ENCODE data around the gene SLC6A11. TPM values are rescaled to one million over a fixed set of nuclear protein-coding genes. Genes with fewer than 3 reads are reported as not detected.

Gene SLC6A11
- total and polyA plus RNA-seq, 9 of the 15 experiments (the other 6 are each of a cell fraction or from before 2014, with no cell fraction given), result 0.04 TPM; not detected in 8

DNA sequence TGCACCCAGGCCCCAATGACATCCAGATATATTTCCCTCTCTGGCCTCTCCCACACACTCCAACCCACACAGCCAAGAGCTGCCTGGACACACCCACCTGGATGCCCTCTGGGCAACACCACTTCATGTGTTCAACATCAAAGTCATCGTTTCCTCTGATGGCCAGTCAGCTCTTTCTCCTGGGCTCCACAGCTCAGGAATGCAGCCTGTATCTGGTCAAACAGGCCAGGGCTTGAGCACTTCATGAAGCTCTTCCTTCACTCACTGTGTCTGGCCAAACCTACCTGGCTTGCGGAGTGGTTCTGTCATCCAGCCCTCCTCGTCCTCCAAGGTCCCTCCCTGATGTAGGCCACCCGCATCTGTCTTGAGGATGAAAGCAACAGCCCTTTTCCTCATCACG lies 35.8 kb upstream of the SLC6A11 start:
- Histone ChIP-seq H3K9ac (ENCODE audit: insufficient read depth in 1 of 2, low read depth in 2 of 2, low read length in 2 of 2) (no peak overlapping the region), H3K9me3 (replicated peaks; ENCODE audit: control insufficient read depth, insufficient read depth, low read depth, low read length) (no peaks in the 10 kb centered on the region), H3K27me3 (ENCODE audit: control insufficient read depth in 2 of 2, insufficient read depth in 2 of 2, low read length in 2 of 2) (peaks cover 0 to 8% of the 10 kb centered on the region in 2 experiments; a peak in 2 of 5 replicates), H3K4me3 (no peak overlapping the region), H4K20me1 (replicated peaks; ENCODE audit: control insufficient read depth, insufficient read depth, low read length) (peaks cover 3% of the 10 kb centered on the region), H3K79me2 (ENCODE audit: control insufficient read depth, insufficient read depth, low read length) (no peaks in the 10 kb centered on the region), H3K36me3 (ENCODE audit: control insufficient read depth, insufficient read depth, low read length) (no peaks in the 10 kb centered on the region), H3K27ac (ENCODE audit: extremely low read depth, low read depth, low read length) (no peak overlapping the region), H3K4me1 (replicated peaks in 1 of 2; ENCODE audit: control insufficient read depth in 2 of 2, insufficient read depth in 2 of 2, low read length in 2 of 2) (no peaks in the 10 kb centered on the region), H3K9me1 (ENCODE audit: control insufficient read depth, insufficient read depth, low read length) (no peaks in the 10 kb centered on the region), H2AFZ (ENCODE audit: low read depth, low read length) (no peak overlapping the region), H3K4me2 (ENCODE audit: insufficient read depth, low read length) (no peak overlapping the region)
- TF ChIP-seq, protein P1, sequence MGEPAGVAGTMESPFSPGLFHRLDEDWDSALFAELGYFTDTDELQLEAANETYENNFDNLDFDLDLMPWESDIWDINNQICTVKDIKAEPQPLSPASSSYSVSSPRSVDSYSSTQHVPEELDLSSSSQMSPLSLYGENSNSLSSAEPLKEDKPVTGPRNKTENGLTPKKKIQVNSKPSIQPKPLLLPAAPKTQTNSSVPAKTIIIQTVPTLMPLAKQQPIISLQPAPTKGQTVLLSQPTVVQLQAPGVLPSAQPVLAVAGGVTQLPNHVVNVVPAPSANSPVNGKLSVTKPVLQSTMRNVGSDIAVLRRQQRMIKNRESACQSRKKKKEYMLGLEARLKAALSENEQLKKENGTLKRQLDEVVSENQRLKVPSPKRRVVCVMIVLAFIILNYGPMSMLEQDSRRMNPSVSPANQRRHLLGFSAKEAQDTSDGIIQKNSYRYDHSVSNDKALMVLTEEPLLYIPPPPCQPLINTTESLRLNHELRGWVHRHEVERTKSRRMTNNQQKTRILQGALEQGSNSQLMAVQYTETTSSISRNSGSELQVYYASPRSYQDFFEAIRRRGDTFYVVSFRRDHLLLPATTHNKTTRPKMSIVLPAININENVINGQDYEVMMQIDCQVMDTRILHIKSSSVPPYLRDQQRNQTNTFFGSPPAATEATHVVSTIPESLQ (CRISPR knock-in tag; IDR thresholded peaks at IDR 0.05), result no peak
- TF ChIP-seq MBD2 (IDR thresholded peaks at IDR 0.05; ENCODE audit: borderline replicate concordance, low read depth) (no peak), DNMT1 (IDR thresholded peaks at IDR 0.05) (no peak), XRCC5 (IDR thresholded peaks at IDR 0.05; ENCODE audit: low read depth, low read length) (no peak), FUS (optimal IDR thresholded peaks at IDR 0.05; ENCODE audit: low read depth, low read length) (no peak), CBX8 (IDR thresholded peaks at IDR 0.05; ENCODE audit: borderline replicate concordance, extremely low read depth, low read depth, low read length, poor library complexity, severe bottlenecking) (no peak), SMARCE1 (IDR thresholded peaks at IDR 0.05) (no peak)
- TF ChIP-seq, protein P2, sequence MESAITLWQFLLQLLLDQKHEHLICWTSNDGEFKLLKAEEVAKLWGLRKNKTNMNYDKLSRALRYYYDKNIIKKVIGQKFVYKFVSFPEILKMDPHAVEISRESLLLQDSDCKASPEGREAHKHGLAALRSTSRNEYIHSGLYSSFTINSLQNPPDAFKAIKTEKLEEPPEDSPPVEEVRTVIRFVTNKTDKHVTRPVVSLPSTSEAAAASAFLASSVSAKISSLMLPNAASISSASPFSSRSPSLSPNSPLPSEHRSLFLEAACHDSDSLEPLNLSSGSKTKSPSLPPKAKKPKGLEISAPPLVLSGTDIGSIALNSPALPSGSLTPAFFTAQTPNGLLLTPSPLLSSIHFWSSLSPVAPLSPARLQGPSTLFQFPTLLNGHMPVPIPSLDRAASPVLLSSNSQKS (CRISPR knock-in tag; IDR thresholded peaks at IDR 0.05), result no peak
- TF ChIP-seq, protein P3, sequence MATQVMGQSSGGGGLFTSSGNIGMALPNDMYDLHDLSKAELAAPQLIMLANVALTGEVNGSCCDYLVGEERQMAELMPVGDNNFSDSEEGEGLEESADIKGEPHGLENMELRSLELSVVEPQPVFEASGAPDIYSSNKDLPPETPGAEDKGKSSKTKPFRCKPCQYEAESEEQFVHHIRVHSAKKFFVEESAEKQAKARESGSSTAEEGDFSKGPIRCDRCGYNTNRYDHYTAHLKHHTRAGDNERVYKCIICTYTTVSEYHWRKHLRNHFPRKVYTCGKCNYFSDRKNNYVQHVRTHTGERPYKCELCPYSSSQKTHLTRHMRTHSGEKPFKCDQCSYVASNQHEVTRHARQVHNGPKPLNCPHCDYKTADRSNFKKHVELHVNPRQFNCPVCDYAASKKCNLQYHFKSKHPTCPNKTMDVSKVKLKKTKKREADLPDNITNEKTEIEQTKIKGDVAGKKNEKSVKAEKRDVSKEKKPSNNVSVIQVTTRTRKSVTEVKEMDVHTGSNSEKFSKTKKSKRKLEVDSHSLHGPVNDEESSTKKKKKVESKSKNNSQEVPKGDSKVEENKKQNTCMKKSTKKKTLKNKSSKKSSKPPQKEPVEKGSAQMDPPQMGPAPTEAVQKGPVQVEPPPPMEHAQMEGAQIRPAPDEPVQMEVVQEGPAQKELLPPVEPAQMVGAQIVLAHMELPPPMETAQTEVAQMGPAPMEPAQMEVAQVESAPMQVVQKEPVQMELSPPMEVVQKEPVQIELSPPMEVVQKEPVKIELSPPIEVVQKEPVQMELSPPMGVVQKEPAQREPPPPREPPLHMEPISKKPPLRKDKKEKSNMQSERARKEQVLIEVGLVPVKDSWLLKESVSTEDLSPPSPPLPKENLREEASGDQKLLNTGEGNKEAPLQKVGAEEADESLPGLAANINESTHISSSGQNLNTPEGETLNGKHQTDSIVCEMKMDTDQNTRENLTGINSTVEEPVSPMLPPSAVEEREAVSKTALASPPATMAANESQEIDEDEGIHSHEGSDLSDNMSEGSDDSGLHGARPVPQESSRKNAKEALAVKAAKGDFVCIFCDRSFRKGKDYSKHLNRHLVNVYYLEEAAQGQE (IDR thresholded peaks at IDR 0.05; ENCODE audit: borderline replicate concordance), result no peak
- TF ChIP-seq, protein P3 (CRISPR knock-in tag; IDR thresholded peaks at IDR 0.05; ENCODE audit: low read depth), result no peak
- intact Hi-C loops (cut with micrococcal nuclease), result no loop called here
- no TSS peak for BruUV-seq (replicated peaks)
- POLR2A ChIA-PET, result no interaction called here
- no peak for ATAC-seq
- WGBS (ENCODE audit: insufficient coverage, low coverage, missing lambda C conversion rate), result 1% methylated on average over 5 of the region's 5 CpGs
- CTCF ChIA-PET (ENCODE audit: low intra/inter-chr PET ratio), result interaction anchor here (0.6 kb wide), 1 partner anchor 21 kb away, joined by 3 read pairs; no protein-coding TSS in a partner anchor
- no peak for DNase-seq (ENCODE audit: extremely low read depth in 1 of 4, low spot score in 3 of 4)
- in situ Hi-C loops (cut with MboI), result no loop called here
- FAIRE-seq, result no peak

Measured in K562 (cell line).